Measurements from ENCODE around the gene BIRC3. TPM values are rescaled to one million over a fixed set of nuclear protein-coding genes. Genes with fewer than 3 reads are reported as not detected.

BIRC3 gene
- total RNA-seq, 2 donors from 2014 or later: 0.04 to 0.07 TPM

- Histone ChIP-seq H3K9me3 (ENCODE audit: control insufficient read depth, low read length) (no peaks in the 10 kb centered on the region), H3K4me3 (ENCODE audit: low read length) (no peak overlapping the region), H3K36me3 (ENCODE audit: control insufficient read depth, insufficient read depth, low read length) (no peaks in the 10 kb centered on the region), H3K4me1 (ENCODE audit: control insufficient read depth, insufficient read depth, low read length) (no peaks in the 10 kb centered on the region), H3K9ac (ENCODE audit: extremely low read depth, low read length, poor library complexity, severe bottlenecking) (no peak overlapping the region), H3K27ac (ENCODE audit: low read depth, low read length) (no peak overlapping the region), H3K27me3 (ENCODE audit: control insufficient read depth, insufficient read depth, low read length, poor library complexity, severe bottlenecking) (no peaks in the 10 kb centered on the region)
- H3K36me3 Mint-ChIP-seq (ENCODE audit: low read depth): no peaks in the 10 kb centered on the region
- H3K9me3 Mint-ChIP-seq: no peaks in the 10 kb centered on the region
- TF ChIP-seq CTCF (conservative IDR thresholded peaks at IDR 0.05): no peak
- no peak overlapping the region for H3K27ac Mint-ChIP-seq
- H3K27me3 Mint-ChIP-seq (ENCODE audit: insufficient read depth): no peaks in the 10 kb centered on the region
- peaks cover 21% of the 10 kb centered on the region for H3K4me1 Mint-ChIP-seq
- DNase-seq: no peak
- no peak overlapping the region for H3K4me3 Mint-ChIP-seq
- 55 to 56% methylated on average over 10 to 13 of the region's 13 CpGs for WGBS, 2 experiments (ENCODE audit: insufficient coverage in 1 of 2, insufficient read length in 1 of 2)
Measured at GRCh38 chr11:102279641-102280170, 37.6 kb upstream of the BIRC3 start.

- Mint-ChIP-seq H3K4me1 (peaks cover 21% of the 10 kb centered on the region), H3K27me3 (ENCODE audit: insufficient read depth) (no peaks in the 10 kb centered on the region), H3K4me3 (no peak overlapping the region), H3K27ac (no peak overlapping the region), H3K9me3 (no peaks in the 10 kb centered on the region), H3K36me3 (ENCODE audit: low read depth) (no peaks in the 10 kb centered on the region)
- Histone ChIP-seq H3K4me3 (ENCODE audit: low read length) (no peak overlapping the region), H3K9ac (ENCODE audit: extremely low read depth, low read length, poor library complexity, severe bottlenecking) (no peak overlapping the region), H3K9me3 (ENCODE audit: control insufficient read depth, low read length) (no peaks in the 10 kb centered on the region), H3K27me3 (ENCODE audit: control insufficient read depth, insufficient read depth, low read length, poor library complexity, severe bottlenecking) (no peaks in the 10 kb centered on the region), H3K36me3 (ENCODE audit: control insufficient read depth, insufficient read depth, low read length) (no peaks in the 10 kb centered on the region), H3K4me1 (ENCODE audit: control insufficient read depth, insufficient read depth, low read length) (no peaks in the 10 kb centered on the region), H3K27ac (ENCODE audit: low read depth, low read length) (no peak overlapping the region)
- 51 to 74% methylated on average over 2 to 3 of the region's 4 CpGs for WGBS, 2 experiments (ENCODE audit: insufficient coverage in 1 of 2, insufficient read length in 1 of 2)
- no peak for TF ChIP-seq CTCF (conservative IDR thresholded peaks at IDR 0.05)
- DNase-seq: no peak
Measured at GRCh38 chr11:102280245-102280833, 36.9 kb upstream of the BIRC3 start.

GRCh38 chr11:102283116-102283485 is 34.2 kb upstream of the BIRC3 start:
- Histone ChIP-seq H3K4me1 (ENCODE audit: control insufficient read depth, insufficient read depth, low read length) (no peaks in the 10 kb centered on the region), H3K9me3 (ENCODE audit: control insufficient read depth, low read length) (no peaks in the 10 kb centered on the region), H3K9ac (ENCODE audit: extremely low read depth, low read length, poor library complexity, severe bottlenecking) (no peak overlapping the region), H3K4me3 (ENCODE audit: low read length) (no peak overlapping the region), H3K36me3 (ENCODE audit: control insufficient read depth, insufficient read depth, low read length) (no peaks in the 10 kb centered on the region), H3K27ac (ENCODE audit: low read depth, low read length) (no peak overlapping the region), H3K27me3 (ENCODE audit: control insufficient read depth, insufficient read depth, low read length, poor library complexity, severe bottlenecking) (no peaks in the 10 kb centered on the region)
- no peak for TF ChIP-seq CTCF (conservative IDR thresholded peaks at IDR 0.05)
- H3K4me1 Mint-ChIP-seq: peaks cover 15% of the 10 kb centered on the region
- 91% methylated on average over 1 of the region's 1 CpG; no CpG with 5 or more reads in 1 of the 2 experiments for WGBS, 2 experiments (ENCODE audit: insufficient coverage in 1 of 2, insufficient read length in 1 of 2)
- peaks cover 2% of the 10 kb centered on the region for H3K9me3 Mint-ChIP-seq
- no peaks in the 10 kb centered on the region for H3K36me3 Mint-ChIP-seq (ENCODE audit: low read depth)
- H3K27me3 Mint-ChIP-seq (ENCODE audit: insufficient read depth): no peaks in the 10 kb centered on the region
- DNase-seq: no peak
- no peak overlapping the region for H3K4me3 Mint-ChIP-seq
- H3K27ac Mint-ChIP-seq: no peak overlapping the region

Data from endodermal cell (in vitro differentiated cells).